ENCODE results near the gene CD14. TPM values are rescaled to one million over a fixed set of nuclear protein-coding genes. Genes with fewer than 3 reads are reported as not detected.

CD14 gene
- 1.1 and 14.7 TPM in 2 replicates for total RNA-seq

GRCh38 chr5:140633021-140633471 is at the start of gene CD14:
Gene CD14, minus strand, starts transcription at chr5:140633175. Its CDS starts 104 bp downstream, at chr5:140633071.

GRCh38 chr5:140673187-140673976 is 40.4 kb upstream of the CD14 start, which contains the start of gene DND1:
Gene DND1, minus strand, starts transcription at chr5:140673576. Its CDS starts 34 bp downstream, at chr5:140673542.

GRCh38 chr5:140664359-140665119 is 31.6 kb upstream of the CD14 start, which contains the start of gene WDR55:
Gene WDR55, plus strand, starts transcription at chr5:140664904. Its CDS starts 9 bp downstream, at chr5:140664913.

GRCh38 chr5:140639148-140639981 is 6.4 kb upstream of the CD14 start, which contains the start of gene TMCO6:
Gene TMCO6, plus strand, starts transcription at chr5:140639451. Its CDS starts 77 bp downstream, at chr5:140639528.

Other genes with a start within 250 kb of the CD14 start
- 32.7 and 34.0 TPM in 2 replicates for gene ANKHD1, start 231.3 kb downstream of the CD14 start, total RNA-seq
- gene EIF4EBP3, start 85.5 kb downstream of the CD14 start, total RNA-seq = 2.1 and 5.2 TPM in 2 replicates
- 40.5 and 51.4 TPM in 2 replicates for gene SRA1, start 75.7 kb downstream of the CD14 start, total RNA-seq
- gene APBB3, start 68.6 kb downstream of the CD14 start, total RNA-seq = 7.3 and 9.6 TPM in 2 replicates
- 27.2 and 36.3 TPM in 2 replicates for gene SLC35A4, start 68.3 kb downstream of the CD14 start, total RNA-seq
- 5.6 and 15.7 TPM in 2 replicates for gene TMCO6, start 6.3 kb upstream of the CD14 start, total RNA-seq
- 60.4 and 70.4 TPM in 2 replicates for gene NDUFA2, start 14.5 kb upstream of the CD14 start, total RNA-seq
- gene IK, start 14.7 kb upstream of the CD14 start, total RNA-seq = 60.8 and 62.6 TPM in 2 replicates
- gene WDR55, start 31.7 kb upstream of the CD14 start, total RNA-seq = 14.6 and 21.1 TPM in 2 replicates
- not detected in 2 replicates for gene DND1, start 40.4 kb upstream of the CD14 start, total RNA-seq
- gene HARS1, start 58.2 kb upstream of the CD14 start, total RNA-seq = 57.8 and 66.9 TPM in 2 replicates
- 17.3 and 25.1 TPM in 2 replicates for gene HARS2, start 58.3 kb upstream of the CD14 start, total RNA-seq
- gene ZMAT2, start 67.3 kb upstream of the CD14 start, total RNA-seq = 21.2 and 23.8 TPM in 2 replicates
- gene PCDHA1, start 153.0 kb upstream of the CD14 start, total RNA-seq = not detected in 2 replicates
- not detected in 2 replicates for gene PCDHA2, start 161.7 kb upstream of the CD14 start, total RNA-seq
- gene PCDHA3, start 167.9 kb upstream of the CD14 start, total RNA-seq = not detected in 2 replicates
- gene PCDHA4, start 173.9 kb upstream of the CD14 start, total RNA-seq = 0.16 TPM in 1 of 2 replicates, not detected in the other
- gene PCDHA5, start 188.4 kb upstream of the CD14 start, total RNA-seq = not detected in 2 replicates
- not detected in 2 replicates for gene PCDHA6, start 194.8 kb upstream of the CD14 start, total RNA-seq
- 0.16 and 0.72 TPM in 2 replicates for gene PCDHA7, start 201.1 kb upstream of the CD14 start, total RNA-seq
- not detected in 2 replicates for gene PCDHA8, start 208.0 kb upstream of the CD14 start, total RNA-seq
- under 0.01 TPM in 1 of 2 replicates, not detected in the other for gene PCDHA9, start 215.2 kb upstream of the CD14 start, total RNA-seq
- not detected in 2 replicates for gene PCDHA10, start 222.7 kb upstream of the CD14 start, total RNA-seq
- gene PCDHA11, start 235.8 kb upstream of the CD14 start, total RNA-seq = not detected in 2 replicates
- gene PCDHA12, start 242.1 kb upstream of the CD14 start, total RNA-seq = under 0.01 and 0.16 TPM in 2 replicates
- gene PCDHA13, start 248.9 kb upstream of the CD14 start, total RNA-seq = not detected in 2 replicates

All from cardiac atrium fibroblast (primary cell).